Stimulated activated CD8-positive, alpha-beta memory T cell treated with anti-CD3 and anti-CD28 coated beads, Interleukin-12 subunit alpha, Interleukin-12 subunit beta, amount 100 ng/mL, for 4 hours (primary cell): ENCODE measurements around the gene TMPRSS9.
"Not testable (repeated sequence)": the region's sequence is repeated elsewhere in the genome, so short reads cannot be mapped to it uniquely, and the experiment has no call there.

Experiments used
- DNase-seq: peaks from one replicate; pipeline ENCODE4 v3.0.0-alpha.2; 2020; ENCODE audit warnings: low read depth

The TMPRSS9 gene

DNA sequence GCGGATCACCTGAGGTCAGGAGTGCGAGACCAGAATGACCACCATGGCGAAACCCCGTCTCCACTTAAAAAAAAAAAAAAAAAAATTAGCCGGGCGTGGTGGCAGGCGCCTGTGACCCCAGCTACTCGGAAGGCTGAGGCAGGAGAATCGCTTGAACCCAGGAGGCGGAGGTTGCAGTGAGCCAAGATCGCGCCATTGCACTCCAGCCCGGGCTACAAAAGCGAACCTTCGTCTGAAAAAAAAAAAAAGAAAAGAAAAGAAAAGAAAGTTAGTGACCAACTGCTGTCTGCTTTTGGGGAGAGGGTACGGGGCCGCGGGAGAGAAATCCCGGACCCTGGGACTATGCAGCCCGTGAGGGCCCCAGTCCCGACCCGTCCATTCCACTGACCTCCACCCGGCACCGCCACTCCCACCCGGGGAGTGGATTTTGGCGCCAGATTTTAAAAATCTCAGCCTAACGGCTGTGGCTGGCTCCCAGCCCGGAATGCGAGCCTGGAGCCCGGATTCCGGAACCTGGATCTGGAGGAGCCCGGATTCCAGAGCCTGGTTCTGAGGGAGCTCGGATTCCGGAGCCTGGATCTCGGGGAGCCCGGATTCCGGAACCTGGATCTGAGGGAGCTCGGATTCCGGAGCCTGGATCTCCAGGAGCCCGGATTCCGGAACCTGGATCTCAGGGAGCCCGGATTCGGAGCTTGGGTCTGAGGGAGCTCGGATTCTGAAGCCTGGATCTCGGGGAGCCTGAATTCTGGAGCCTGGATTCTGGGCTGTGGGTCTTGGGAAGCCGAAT is 102.8 kb downstream of the TMPRSS9 start:
- no peak for DNase-seq

DNA sequence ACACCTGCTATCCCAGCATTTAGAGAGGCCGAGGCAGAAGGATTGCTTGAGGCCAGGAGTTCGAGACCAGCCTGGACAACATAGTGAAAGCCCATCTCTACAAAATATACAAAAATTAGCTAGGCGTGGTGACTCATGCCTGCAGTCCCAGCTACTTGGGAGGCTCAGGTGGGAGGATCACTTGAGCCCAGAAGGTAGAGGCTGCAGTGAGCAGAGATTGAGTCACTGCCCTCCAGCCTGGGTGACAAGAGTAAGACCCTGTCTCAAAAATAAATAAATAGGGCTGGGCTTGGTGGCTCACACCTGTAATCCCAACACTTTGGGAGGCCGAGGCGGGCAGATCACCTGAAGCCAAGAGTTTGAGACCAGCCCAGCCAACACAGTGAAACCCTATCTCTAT is 103.6 kb downstream of the TMPRSS9 start:
- DNase-seq, result not testable (repeated sequence)

DNA sequence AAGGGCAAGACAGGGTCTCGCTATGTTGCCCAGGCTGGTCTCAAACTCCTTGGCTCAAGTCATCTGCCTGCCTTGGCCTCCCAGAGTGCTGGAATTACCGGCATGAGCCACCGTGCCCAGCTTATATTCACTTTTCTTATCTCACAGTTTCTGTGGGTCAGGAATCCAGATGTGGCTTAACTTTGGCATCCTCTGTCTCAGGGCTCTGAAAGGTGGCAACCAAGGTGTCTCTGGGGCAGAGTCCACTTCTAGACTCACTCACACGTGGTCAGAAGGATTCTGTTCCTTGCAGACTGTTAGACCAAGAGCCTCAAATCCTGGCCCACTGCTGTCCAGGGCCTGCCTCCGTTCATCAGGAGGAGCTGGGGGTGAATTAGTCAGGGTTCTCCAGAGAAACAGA is 104.3 kb downstream of the TMPRSS9 start:
- no peak for DNase-seq

GRCh38 chr19:2468596-2468995 is 108.5 kb downstream of the TMPRSS9 start:
- DNase-seq, result no peak

DNA sequence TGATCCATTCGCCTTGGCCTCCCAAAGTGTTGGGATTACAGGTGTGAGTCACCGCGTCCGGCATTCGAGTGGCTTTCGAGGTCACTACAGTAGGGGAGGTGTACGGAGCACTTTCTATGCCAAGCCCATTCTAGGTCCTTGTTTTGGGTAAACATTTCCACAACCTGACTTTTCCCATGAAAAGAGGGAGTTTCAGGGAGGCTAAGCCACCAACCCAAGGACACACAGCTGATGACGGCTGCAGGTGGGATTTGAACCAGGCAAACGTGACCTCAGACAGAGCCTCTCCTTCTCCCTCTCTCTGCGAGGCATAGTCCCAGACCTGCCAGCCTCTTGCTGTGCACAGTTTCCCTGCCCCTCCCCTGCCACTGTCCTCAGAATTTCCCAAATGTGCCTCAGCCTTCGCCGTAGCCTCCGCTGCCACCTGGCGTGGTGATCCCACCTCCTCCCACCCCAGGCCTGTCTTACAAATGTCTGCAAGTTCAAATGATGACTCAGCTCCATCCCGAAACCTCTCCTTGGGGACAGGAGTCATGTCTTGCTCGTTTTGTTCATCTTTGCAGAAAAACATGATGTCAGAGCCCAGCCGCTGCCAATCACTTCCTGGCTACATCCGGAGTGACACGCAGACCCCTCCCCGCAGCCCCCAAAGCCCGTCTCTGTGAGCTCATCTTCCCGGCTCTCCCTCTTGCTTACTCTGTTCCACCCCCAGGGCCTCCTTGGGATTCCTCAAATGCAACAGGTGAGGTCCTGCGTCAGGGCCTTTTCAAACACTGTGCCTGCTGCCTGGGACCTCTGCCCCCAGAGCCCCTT is 109.2 kb downstream of the TMPRSS9 start:
- DNase-seq, result no peak

DNA sequence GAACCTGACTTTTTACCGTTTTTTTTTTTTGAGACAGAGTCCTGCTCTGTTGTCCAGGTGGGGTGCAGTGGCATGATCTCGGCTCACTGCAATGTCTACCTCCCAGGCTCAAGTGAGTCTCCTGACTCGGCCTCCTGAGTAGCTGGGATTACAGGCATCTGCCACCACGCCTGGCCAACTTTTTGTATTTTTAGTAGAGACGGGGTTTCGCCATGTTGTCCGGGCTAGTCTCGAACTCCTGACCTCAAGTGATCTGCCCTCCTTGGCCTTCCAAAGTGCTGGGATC is 109.8 kb downstream of the TMPRSS9 start:
- not testable (repeated sequence) for DNase-seq

DNA sequence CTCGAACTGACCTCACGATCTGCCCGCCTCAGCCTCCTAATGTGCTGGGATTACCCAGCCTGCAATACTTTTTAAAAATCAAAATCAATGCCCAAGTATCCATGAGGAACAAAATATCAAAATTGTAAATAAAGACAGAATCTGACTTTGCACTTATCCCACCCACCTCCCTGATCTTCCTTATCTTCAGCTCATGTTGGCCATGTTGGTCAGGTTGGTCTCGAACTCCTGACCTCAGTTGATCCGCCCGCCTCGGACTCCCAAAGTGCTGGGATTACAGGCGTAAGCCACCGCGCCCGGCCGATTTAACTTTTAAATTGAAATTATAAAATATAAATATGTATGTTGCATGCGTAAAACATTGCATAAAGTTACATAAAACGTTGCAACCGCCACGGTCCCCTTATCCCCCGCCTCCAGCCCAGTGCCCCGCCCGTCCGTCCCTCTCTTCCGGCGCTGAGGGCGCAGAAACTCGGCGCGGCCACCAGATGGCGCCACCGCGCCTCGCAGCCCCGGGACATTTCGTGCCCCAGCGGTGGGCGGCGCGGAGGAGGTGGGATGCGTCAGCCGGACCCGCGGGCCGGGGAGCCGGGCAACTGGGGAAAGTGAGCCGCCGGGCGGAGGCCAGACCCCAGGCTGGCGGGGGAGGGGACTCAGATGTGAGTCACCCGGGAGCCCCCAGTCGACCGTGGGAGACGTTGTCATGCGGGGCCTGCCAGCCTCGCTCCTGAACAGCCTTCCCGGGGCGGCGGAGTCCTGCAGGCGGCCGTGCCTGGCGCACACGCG is 114.4 kb downstream of the TMPRSS9 start:
- peak; percentile 93 for DNase-seq

GRCh38 chr19:2475018-2475701 is 115.1 kb downstream of the TMPRSS9 start:
- peak; percentile 52 for DNase-seq
